OCI-LY7 (cell line): Measurements from ENCODE around the gene AKT2.

ENCODE experiments used
- CTCF ChIP-seq: fragments of 200-600 bp; sonication (generic); conservative IDR thresholded peaks from 2 replicates; pipeline ENCODE4 v1.5.1; 2014; ENCODE audit warnings: mild to moderate bottlenecking, antibody characterized with exemption, low read length, moderate library complexity, mixed read lengths
- EZH2phosphoT487 ChIP-seq: fragments of 200-600 bp; sonication (generic); IDR thresholded peaks from 2 replicates; pipeline ENCODE4 v1.6.1; 2018; ENCODE audit warnings: low read depth, borderline replicate concordance, mild to moderate bottlenecking, mixed run types, antibody characterized with exemption, low read length, moderate library complexity, mixed read lengths

DNA sequence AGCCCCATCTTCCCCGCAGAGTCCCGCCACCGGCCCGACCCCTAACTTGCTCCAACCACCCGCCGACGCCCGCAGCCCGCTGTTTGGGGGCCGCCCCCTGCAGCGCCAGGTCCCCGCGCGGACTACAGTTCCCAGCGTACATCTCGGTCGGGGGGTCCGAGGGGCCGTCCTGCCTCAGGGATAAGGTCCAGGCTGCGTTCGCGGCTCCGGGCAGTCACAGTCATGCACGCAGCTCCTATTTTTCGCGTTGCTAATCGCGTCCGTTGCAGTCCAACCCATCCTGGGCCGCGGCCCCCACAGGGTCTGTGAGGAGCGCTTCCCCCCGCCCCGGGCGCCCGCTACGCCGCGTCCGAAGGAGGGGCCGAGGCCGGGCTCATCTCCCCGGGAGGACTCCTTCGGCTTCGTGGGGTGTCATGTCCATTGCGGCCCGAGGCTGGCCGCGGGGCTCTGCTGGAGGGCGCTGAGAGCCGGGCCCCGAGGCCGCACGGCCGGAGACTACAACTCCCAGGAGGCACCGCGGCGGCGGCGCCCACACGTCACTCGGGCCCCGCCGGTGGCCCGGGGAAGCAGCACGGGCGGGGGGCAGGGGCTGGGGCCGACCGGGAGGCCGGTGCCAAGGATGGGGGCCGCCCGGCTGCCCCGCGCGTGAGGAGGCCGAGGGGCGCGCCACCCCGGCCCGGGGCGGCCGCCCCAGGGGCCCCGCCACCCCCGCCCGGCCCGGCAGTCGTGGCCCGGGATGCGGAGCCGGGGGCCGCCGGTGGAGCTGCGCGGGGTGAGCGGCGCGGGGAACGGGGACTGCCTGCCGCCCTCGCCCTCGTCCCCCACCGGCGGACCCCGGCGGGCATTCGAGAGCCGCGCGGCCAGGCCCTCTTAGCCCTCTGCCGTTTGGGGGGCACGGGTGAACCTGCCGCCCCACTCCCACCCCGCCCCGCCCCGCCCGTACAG lies 94.0 kb downstream of the AKT2 start, which contains the start of gene MAP3K10:
- TF ChIP-seq CTCF: no peak
- no peak for TF ChIP-seq EZH2phosphoT487
